Measurements from ENCODE around the gene CERK. TPM values are rescaled to one million over a fixed set of nuclear protein-coding genes. Genes with fewer than 3 reads are reported as not detected.

The CERK gene
- total RNA-seq, 4 donors from 2014 or later: 20.3 to 42.0 (median 24.7) TPM

DNA sequence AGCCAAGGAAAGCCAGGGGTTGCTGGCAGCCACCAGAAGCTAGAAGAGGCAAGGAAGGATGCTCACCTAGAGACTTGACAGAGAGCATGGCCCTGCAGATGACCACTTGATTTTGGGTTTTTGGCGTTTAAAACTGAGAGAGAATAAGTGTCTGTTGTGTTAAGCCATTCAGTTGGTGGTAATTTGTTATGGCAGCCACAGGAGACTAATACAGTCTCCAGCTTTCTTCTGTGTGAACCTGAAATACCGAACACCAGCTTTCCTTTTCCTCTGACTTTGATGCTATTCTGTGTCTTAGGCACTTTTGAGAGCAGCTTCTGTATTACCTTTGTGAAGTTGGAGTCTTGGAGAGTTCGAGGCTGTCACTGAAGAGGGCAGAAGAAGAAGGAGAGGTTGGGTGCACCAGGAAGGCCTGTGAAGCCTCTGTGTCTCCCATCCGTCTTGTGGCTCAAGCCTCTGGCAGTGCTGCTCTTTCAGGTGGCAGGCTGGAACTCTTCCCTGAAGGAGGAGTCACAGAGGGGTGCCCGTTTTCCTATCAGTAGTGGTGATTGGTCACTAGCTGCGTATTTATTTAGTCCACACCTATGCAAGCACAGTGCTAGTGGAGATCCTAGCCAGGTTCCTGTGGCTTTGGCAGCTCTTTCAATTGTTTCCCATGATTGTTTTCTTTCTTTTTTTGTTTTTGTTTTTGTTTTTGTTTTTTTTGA is 26.9 kb upstream of the CERK start:
- Histone ChIP-seq H3K27me3 (no peaks in the 10 kb centered on the region), H3K36me3 (peaks cover 0 to 5% (median 0%) of the 10 kb centered on the region in 3 donors), H3K9me3 (no peaks in the 10 kb centered on the region), H3K27ac (peak overlapping the region in 1 of 4 donors; percentile 12), H3K4me1 (peaks cover 0 to 72% (median 43%) of the 10 kb centered on the region in 4 donors), H3K4me3 (no peak overlapping the region)
- 83 to 91% methylated on average over 6 of the region's 6 CpGs for WGBS, 2 donors
- TF ChIP-seq POLR2A (IDR thresholded peaks at IDR 0.05): no peak
- no peak for TF ChIP-seq CTCF (IDR thresholded peaks at IDR 0.05)
- TF ChIP-seq EP300 (IDR thresholded peaks at IDR 0.05): no peak
- DNase-seq (ENCODE audit: low spot score in 2 of 2): no peak

- 81 to 87% methylated on average over 6 of the region's 6 CpGs for WGBS, 2 donors
- Histone ChIP-seq H3K4me3 (no peak overlapping the region), H3K27ac (peak overlapping the region in 3 of 4 donors; percentile 93 to 98 (median 95)), H3K9me3 (no peaks in the 10 kb centered on the region), H3K27me3 (no peaks in the 10 kb centered on the region), H3K4me1 (peaks cover 0 to 67% (median 38%) of the 10 kb centered on the region in 4 donors), H3K36me3 (peaks cover 0 to 5% (median 0%) of the 10 kb centered on the region in 3 donors)
- no peak for DNase-seq (ENCODE audit: low spot score in 2 of 2)
- TF ChIP-seq EP300 (IDR thresholded peaks at IDR 0.05) (no peak), CTCF (IDR thresholded peaks at IDR 0.05) (no peak), POLR2A (IDR thresholded peaks at IDR 0.05) (no peak)
These were observed 26.2 kb upstream of the CERK start for GRCh38 chr22:46764140-46764680.

DNA sequence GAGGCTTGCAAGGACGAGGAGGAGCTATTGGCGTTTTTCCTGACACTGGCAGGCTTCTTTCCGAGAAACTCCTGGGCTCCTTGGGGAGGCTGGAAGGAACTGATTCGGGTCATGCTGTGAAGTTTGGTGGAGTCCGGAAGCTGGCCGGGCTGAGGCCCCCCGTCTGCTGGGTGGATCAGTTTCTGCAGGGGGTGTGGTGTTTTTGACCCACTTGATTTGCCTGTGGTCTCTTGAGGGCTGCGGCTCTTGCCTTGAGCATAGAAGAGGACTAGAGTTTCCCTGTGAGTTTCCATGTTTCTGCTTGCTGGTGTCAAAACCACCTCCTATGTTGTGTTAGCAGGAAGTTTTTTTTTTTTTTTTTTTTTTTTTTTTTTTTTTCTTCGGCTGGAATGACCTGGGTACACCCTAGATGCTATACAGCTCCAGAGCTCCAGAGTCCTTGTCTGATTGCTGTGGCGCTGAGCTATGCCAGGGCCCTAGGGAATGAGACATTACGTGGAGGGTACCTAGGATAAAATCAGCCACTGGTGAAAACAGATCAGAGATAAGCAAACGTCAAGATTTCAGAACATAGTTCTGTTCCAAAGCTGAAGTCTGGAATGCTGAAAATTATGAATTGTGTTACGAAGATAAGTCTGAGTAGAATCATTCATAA is 25.1 kb upstream of the CERK start:
- H3K9me3 ChIP-seq: no peaks in the 10 kb centered on the region
- H3K36me3 ChIP-seq: peaks cover 0 to 5% (median 0%) of the 10 kb centered on the region in 3 donors
- TF ChIP-seq CTCF (IDR thresholded peaks at IDR 0.05) (no peak), EP300 (IDR thresholded peaks at IDR 0.05) (no peak), POLR2A (IDR thresholded peaks at IDR 0.05) (no peak)
- no peaks in the 10 kb centered on the region for H3K27me3 ChIP-seq
- 13 to 16% methylated on average over 9 to 13 of the region's 13 CpGs for WGBS, 2 donors
- peak overlapping the region; percentile 69 to 95 (median 81) for H3K4me3 ChIP-seq
- peaks cover 0 to 68% (median 35%) of the 10 kb centered on the region in 4 donors for H3K4me1 ChIP-seq
- H3K27ac ChIP-seq: peak overlapping the region; percentile 93 to 98 (median 94)
- DNase-seq (ENCODE audit: low spot score in 2 of 2): peak; percentile 38 to 51

GRCh38 chr22:46762238-46763050 is 24.4 kb upstream of the CERK start, which contains the start of gene TBC1D22A:
TSS of gene TBC1D22A (plus strand) at chr22:46762650. CDS start at chr22:46762787, 137 bp downstream.
- WGBS, 2 donors: 1% methylated on average over 17 to 48 of the region's 66 CpGs
- Histone ChIP-seq H3K36me3 (peaks cover 0 to 5% (median 0%) of the 10 kb centered on the region in 3 donors), H3K4me3 (peak within 1 kb of the TSS; percentile 69 to 95 (median 81)), H3K27ac (peak within 1 kb of the TSS; percentile 93 to 98 (median 94)), H3K4me1 (peaks cover 0 to 62% (median 28%) of the 10 kb centered on the region in 4 donors), H3K9me3 (no peaks in the 10 kb centered on the region), H3K27me3 (no peaks in the 10 kb centered on the region)
- DNase-seq (ENCODE audit: low spot score in 2 of 2): peak; percentile 90 to 94
- peak; percentile 93 to 98 for TF ChIP-seq POLR2A (IDR thresholded peaks at IDR 0.05)
- peak in 2 of 5 experiments; percentile 57 to 63 for TF ChIP-seq CTCF (IDR thresholded peaks at IDR 0.05)
- peak; percentile 75 to 100 for TF ChIP-seq EP300 (IDR thresholded peaks at IDR 0.05)
